ENCODE data around the gene MTHFD1L.

Gene MTHFD1L

GRCh38 chr6:150929416-150929815 lies 63.9 kb downstream of the MTHFD1L start:
- H3K9ac ChIP-seq (ENCODE audit: low read length): no peak overlapping the region
- no peaks in the 10 kb centered on the region for H3K27me3 ChIP-seq (ENCODE audit: control insufficient read depth, insufficient read depth, low read length)
- H3K36me3 ChIP-seq (ENCODE audit: control insufficient read depth, insufficient read depth, low read length): no peaks in the 10 kb centered on the region
- H3K4me1 ChIP-seq (ENCODE audit: control insufficient read depth, insufficient read depth, low read length): no peaks in the 10 kb centered on the region
- no peak overlapping the region for H3K4me3 ChIP-seq (ENCODE audit: low read length)
- no peaks in the 10 kb centered on the region for H3K9me3 ChIP-seq (ENCODE audit: control insufficient read depth, low read length)

GRCh38 chr6:150930841-150931240 lies 65.3 kb downstream of the MTHFD1L start:
- Histone ChIP-seq H3K36me3 (ENCODE audit: control insufficient read depth, insufficient read depth, low read length) (no peaks in the 10 kb centered on the region), H3K4me1 (ENCODE audit: control insufficient read depth, insufficient read depth, low read length) (no peaks in the 10 kb centered on the region), H3K9me3 (ENCODE audit: control insufficient read depth, low read length) (no peaks in the 10 kb centered on the region), H3K27me3 (ENCODE audit: control insufficient read depth, insufficient read depth, low read length) (no peaks in the 10 kb centered on the region), H3K9ac (ENCODE audit: low read length) (no peak overlapping the region), H3K4me3 (ENCODE audit: low read length) (no peak overlapping the region)

GRCh38 chr6:150931405-150931804 lies 65.9 kb downstream of the MTHFD1L start:
- H3K4me3 ChIP-seq (ENCODE audit: low read length): no peak overlapping the region
- no peak overlapping the region for H3K9ac ChIP-seq (ENCODE audit: low read length)
- no peaks in the 10 kb centered on the region for H3K36me3 ChIP-seq (ENCODE audit: control insufficient read depth, insufficient read depth, low read length)
- no peaks in the 10 kb centered on the region for H3K27me3 ChIP-seq (ENCODE audit: control insufficient read depth, insufficient read depth, low read length)
- H3K4me1 ChIP-seq (ENCODE audit: control insufficient read depth, insufficient read depth, low read length): no peaks in the 10 kb centered on the region
- no peaks in the 10 kb centered on the region for H3K9me3 ChIP-seq (ENCODE audit: control insufficient read depth, low read length)

- no peaks in the 10 kb centered on the region for H3K36me3 ChIP-seq (ENCODE audit: control insufficient read depth, insufficient read depth, low read length)
- no peak overlapping the region for H3K9ac ChIP-seq (ENCODE audit: low read length)
- H3K27me3 ChIP-seq (ENCODE audit: control insufficient read depth, insufficient read depth, low read length): no peaks in the 10 kb centered on the region
- no peaks in the 10 kb centered on the region for H3K9me3 ChIP-seq (ENCODE audit: control insufficient read depth, low read length)
- no peaks in the 10 kb centered on the region for H3K4me1 ChIP-seq (ENCODE audit: control insufficient read depth, insufficient read depth, low read length)
- no peak overlapping the region for H3K4me3 ChIP-seq (ENCODE audit: low read length)
These were observed 67.5 kb downstream of the MTHFD1L start for GRCh38 chr6:150932996-150933395.

GRCh38 chr6:150934380-150934779 lies 68.9 kb downstream of the MTHFD1L start:
- no peak overlapping the region for H3K9ac ChIP-seq (ENCODE audit: low read length)
- no peaks in the 10 kb centered on the region for H3K36me3 ChIP-seq (ENCODE audit: control insufficient read depth, insufficient read depth, low read length)
- H3K27me3 ChIP-seq (ENCODE audit: control insufficient read depth, insufficient read depth, low read length): no peaks in the 10 kb centered on the region
- no peaks in the 10 kb centered on the region for H3K4me1 ChIP-seq (ENCODE audit: control insufficient read depth, insufficient read depth, low read length)
- H3K9me3 ChIP-seq (ENCODE audit: control insufficient read depth, low read length): no peaks in the 10 kb centered on the region
- no peak overlapping the region for H3K4me3 ChIP-seq (ENCODE audit: low read length)

GRCh38 chr6:150936021-150936555 lies 70.6 kb downstream of the MTHFD1L start:
- H3K4me1 ChIP-seq (ENCODE audit: control insufficient read depth, insufficient read depth, low read length): no peaks in the 10 kb centered on the region
- no peak overlapping the region for H3K9ac ChIP-seq (ENCODE audit: low read length)
- H3K27me3 ChIP-seq (ENCODE audit: control insufficient read depth, insufficient read depth, low read length): no peaks in the 10 kb centered on the region
- H3K4me3 ChIP-seq (ENCODE audit: low read length): no peak overlapping the region
- H3K36me3 ChIP-seq (ENCODE audit: control insufficient read depth, insufficient read depth, low read length): no peaks in the 10 kb centered on the region
- H3K9me3 ChIP-seq (ENCODE audit: control insufficient read depth, low read length): no peaks in the 10 kb centered on the region

- Histone ChIP-seq H3K4me3 (ENCODE audit: low read length) (no peak overlapping the region), H3K9ac (ENCODE audit: low read length) (no peak overlapping the region), H3K9me3 (ENCODE audit: control insufficient read depth, low read length) (no peaks in the 10 kb centered on the region), H3K4me1 (ENCODE audit: control insufficient read depth, insufficient read depth, low read length) (no peaks in the 10 kb centered on the region), H3K36me3 (ENCODE audit: control insufficient read depth, insufficient read depth, low read length) (no peaks in the 10 kb centered on the region), H3K27me3 (ENCODE audit: control insufficient read depth, insufficient read depth, low read length) (no peaks in the 10 kb centered on the region)
These were observed 71.8 kb downstream of the MTHFD1L start for GRCh38 chr6:150937132-150937906.

- Histone ChIP-seq H3K9ac (ENCODE audit: low read length) (no peak overlapping the region), H3K4me3 (ENCODE audit: low read length) (no peak overlapping the region), H3K4me1 (ENCODE audit: control insufficient read depth, insufficient read depth, low read length) (no peaks in the 10 kb centered on the region), H3K9me3 (ENCODE audit: control insufficient read depth, low read length) (no peaks in the 10 kb centered on the region), H3K27me3 (ENCODE audit: control insufficient read depth, insufficient read depth, low read length) (no peaks in the 10 kb centered on the region), H3K36me3 (ENCODE audit: control insufficient read depth, insufficient read depth, low read length) (no peaks in the 10 kb centered on the region)
These were observed 73.9 kb downstream of the MTHFD1L start for GRCh38 chr6:150939399-150939798.

GRCh38 chr6:150940941-150941340 lies 75.4 kb downstream of the MTHFD1L start:
- no peaks in the 10 kb centered on the region for H3K27me3 ChIP-seq (ENCODE audit: control insufficient read depth, insufficient read depth, low read length)
- H3K36me3 ChIP-seq (ENCODE audit: control insufficient read depth, insufficient read depth, low read length): no peaks in the 10 kb centered on the region
- no peak overlapping the region for H3K9ac ChIP-seq (ENCODE audit: low read length)
- no peaks in the 10 kb centered on the region for H3K4me1 ChIP-seq (ENCODE audit: control insufficient read depth, insufficient read depth, low read length)
- no peaks in the 10 kb centered on the region for H3K9me3 ChIP-seq (ENCODE audit: control insufficient read depth, low read length)
- no peak overlapping the region for H3K4me3 ChIP-seq (ENCODE audit: low read length)

GRCh38 chr6:150949526-150949925 lies 84.0 kb downstream of the MTHFD1L start:
- Histone ChIP-seq H3K4me1 (ENCODE audit: control insufficient read depth, insufficient read depth, low read length) (no peaks in the 10 kb centered on the region), H3K9me3 (ENCODE audit: control insufficient read depth, low read length) (no peaks in the 10 kb centered on the region), H3K9ac (ENCODE audit: low read length) (no peak overlapping the region), H3K36me3 (ENCODE audit: control insufficient read depth, insufficient read depth, low read length) (no peaks in the 10 kb centered on the region), H3K27me3 (ENCODE audit: control insufficient read depth, insufficient read depth, low read length) (no peaks in the 10 kb centered on the region), H3K4me3 (ENCODE audit: low read length) (no peak overlapping the region)

GRCh38 chr6:150953851-150954250 lies 88.3 kb downstream of the MTHFD1L start:
- H3K9ac ChIP-seq (ENCODE audit: low read length): no peak overlapping the region
- H3K4me1 ChIP-seq (ENCODE audit: control insufficient read depth, insufficient read depth, low read length): no peaks in the 10 kb centered on the region

GRCh38 chr6:150959166-150959565 lies 93.7 kb downstream of the MTHFD1L start:
- H3K9ac ChIP-seq (ENCODE audit: low read length): no peak overlapping the region
- peaks cover 9% of the 10 kb centered on the region for H3K4me1 ChIP-seq (ENCODE audit: control insufficient read depth, insufficient read depth, low read length)
- no peaks in the 10 kb centered on the region for H3K36me3 ChIP-seq (ENCODE audit: control insufficient read depth, insufficient read depth, low read length)

More at GRCh38 chr6:150953851-150954250, 88.3 kb downstream of the MTHFD1L start:
- H3K36me3 ChIP-seq (ENCODE audit: control insufficient read depth, insufficient read depth, low read length): no peaks in the 10 kb centered on the region
- no peak overlapping the region for H3K4me3 ChIP-seq (ENCODE audit: low read length)
- no peaks in the 10 kb centered on the region for H3K27me3 ChIP-seq (ENCODE audit: control insufficient read depth, insufficient read depth, low read length)
- H3K9me3 ChIP-seq (ENCODE audit: control insufficient read depth, low read length): no peaks in the 10 kb centered on the region

More at GRCh38 chr6:150959166-150959565, 93.7 kb downstream of the MTHFD1L start:
- no peaks in the 10 kb centered on the region for H3K27me3 ChIP-seq (ENCODE audit: control insufficient read depth, insufficient read depth, low read length)
- no peaks in the 10 kb centered on the region for H3K9me3 ChIP-seq (ENCODE audit: control insufficient read depth, low read length)
- no peak overlapping the region for H3K4me3 ChIP-seq (ENCODE audit: low read length)
